Keratinocyte (primary cell): ENCODE results near the gene FAM13A. TPM values are rescaled to one million over a fixed set of nuclear protein-coding genes. Genes with fewer than 3 reads are reported as not detected.

Experiments used
- DNase-seq: peaks from one replicate; pipeline ENCODE4 v3.0.0-alpha.2; 2011; ENCODE audit warnings: low read depth, missing footprints, low spot score
- FAIRE-seq: peaks from 2 replicates; lab custom pipeline; 2011; peaks lifted over from hg19 to GRCh38; lab: Jason Lieb, UNC
- H2AFZ ChIP-seq: 2 replicates; pipeline ENCODE4 v1.6.0; 2012; ENCODE audit warnings: low read length, control low read depth, inconsistent platforms; ENCODE audit not compliant: control insufficient read depth
- H3K27ac ChIP-seq: 2 replicates; pipeline ENCODE4 v1.5.1; 2011; ENCODE audit warnings: low read length; ENCODE audit not compliant: control insufficient read depth, insufficient read depth
- H3K27me3 ChIP-seq: 3 replicates; pipeline ENCODE4 v1.6.0; 2011; ENCODE audit warnings: low read length; ENCODE audit not compliant: control insufficient read depth, insufficient read depth; ENCODE audit errors: extremely low read depth
- H3K36me3 ChIP-seq, 2 experiments: 2 replicates in 1 of 2; 3 replicates in 1 of 2; pipeline ENCODE4 v1.5.1; 2011; ENCODE audit warnings: low read length in 2 of 2, mild to moderate bottlenecking in 1 of 2; ENCODE audit not compliant: control insufficient read depth in 2 of 2, insufficient read depth in 2 of 2; ENCODE audit errors: extremely low read depth in 1 of 2
- H3K4me1 ChIP-seq: 3 replicates; pipeline ENCODE4 v1.5.1; 2011; ENCODE audit warnings: low read length; ENCODE audit not compliant: control insufficient read depth, insufficient read depth; ENCODE audit errors: extremely low read depth
- H3K4me2 ChIP-seq: 3 replicates; pipeline ENCODE4 v1.6.0; 2011; ENCODE audit warnings: low read depth, low read length; ENCODE audit not compliant: control insufficient read depth, insufficient read depth; ENCODE audit errors: extremely low read depth
- H3K4me3 ChIP-seq, 3 experiments: fragments of 200-600 bp in 1 of 3; sonication (generic) in 1 of 3; 2 replicates in 2 of 3; 3 replicates in 1 of 3; pipeline ENCODE4 v1.5.1; 2011 to 2016; ENCODE audit warnings: low read length in 3 of 3, mild to moderate bottlenecking in 3 of 3, control low read depth in 2 of 3, inconsistent platforms in 1 of 3, low read depth in 1 of 3, mixed read lengths in 1 of 3, mixed run types in 1 of 3, moderate library complexity in 1 of 3; ENCODE audit not compliant: control insufficient read depth in 2 of 3, insufficient read depth in 2 of 3; ENCODE audit errors: extremely low read depth in 1 of 3
- H3K79me2 ChIP-seq: 2 replicates; pipeline ENCODE4 v1.6.0; 2012; ENCODE audit warnings: low read length; ENCODE audit not compliant: control insufficient read depth, insufficient read depth
- H3K9ac ChIP-seq: 3 replicates; pipeline ENCODE4 v1.6.0; 2011; ENCODE audit warnings: low read length; ENCODE audit not compliant: control insufficient read depth, insufficient read depth; ENCODE audit errors: extremely low read depth
- H3K9me1 ChIP-seq: 3 replicates; pipeline ENCODE4 v1.6.0; 2011; ENCODE audit warnings: low read length; ENCODE audit not compliant: control insufficient read depth, insufficient read depth; ENCODE audit errors: extremely low read depth
- H3K9me3 ChIP-seq: 2 replicates; pipeline ENCODE4 v1.5.1; 2012; ENCODE audit warnings: low read depth, low read length; ENCODE audit not compliant: control insufficient read depth
- H4K20me1 ChIP-seq: 3 replicates; pipeline ENCODE4 v1.6.0; 2011; ENCODE audit warnings: low read length; ENCODE audit not compliant: control insufficient read depth, insufficient read depth; ENCODE audit errors: extremely low read depth
- EZH2 ChIP-seq: IDR thresholded peaks from one replicate; pipeline ENCODE4 v1.6.1; 2012; ENCODE audit warnings: inconsistent platforms, mild to moderate bottlenecking, low read length, moderate library complexity
- dilution Hi-C: fragments of 300-500 bp; cut with MboI; formaldehyde crosslinking; loops from one replicate; pipeline ENCODE4 v1.7.0; 2020; ENCODE audit warnings: low sequenced_read_pairs; ENCODE audit not compliant: extremely low pct_ligation_motif_present
- polyA plus RNA-seq, 5 experiments: library from polyadenylated mRNA; depleted of rRNA in 3 of 5; stranded (reverse) in 3 of 5; stranded (forward) in 1 of 5; unstranded in 1 of 5; fragments of >200 nt; gene quantifications; 1 replicate in 1 of 5; 2 replicates in 3 of 5; 3 replicates in 1 of 5; pipeline versions ENCODE4 v1.2.1 to v1.2.3, GENCODE V29; 2011 to 2012; ENCODE audit warnings: missing spikeins in 2 of 5, low read depth in 1 of 5, low replicate concordance in 1 of 5
- TF ChIP-seq, protein P1 (sequence below), 3 experiments: IDR thresholded peaks in 1 of 3; conservative IDR thresholded peaks in 1 of 3; optimal IDR thresholded peaks in 1 of 3; 2 replicates in 2 of 3; 3 replicates in 1 of 3; pipeline versions ENCODE3 to v1.5.1; 2011; ENCODE audit warnings: low read length in 3 of 3, mild to moderate bottlenecking in 3 of 3, moderate library complexity in 2 of 3, control low read depth in 1 of 3, inconsistent platforms in 1 of 3; ENCODE audit not compliant: insufficient read depth in 2 of 3; ENCODE audit errors: extremely low read depth in 1 of 3

Gene FAM13A
- polyA plus RNA-seq, 1 donor (not counting 4 experiments of a cell fraction or from before 2014, with no cell fraction given) = 6.0 TPM

GRCh38 chr4:89077761-89078160 lies 20.8 kb upstream of the FAM13A start:
- Histone ChIP-seq H3K9me3 (no peaks in the 10 kb centered on the region), H4K20me1 (no peaks in the 10 kb centered on the region), H3K27ac (no peak overlapping the region), H3K27me3 (no peaks in the 10 kb centered on the region), H3K36me3 (no peaks in the 10 kb centered on the region), H2AFZ (no peak overlapping the region), H3K4me1 (no peaks in the 10 kb centered on the region), H3K4me2 (no peak overlapping the region), H3K9ac (no peak overlapping the region), H3K9me1 (no peaks in the 10 kb centered on the region), H3K79me2 (no peaks in the 10 kb centered on the region), H3K4me3 (no peak overlapping the region)
- FAIRE-seq (no peak), DNase-seq (no peak)
- TF ChIP-seq, protein P1, sequence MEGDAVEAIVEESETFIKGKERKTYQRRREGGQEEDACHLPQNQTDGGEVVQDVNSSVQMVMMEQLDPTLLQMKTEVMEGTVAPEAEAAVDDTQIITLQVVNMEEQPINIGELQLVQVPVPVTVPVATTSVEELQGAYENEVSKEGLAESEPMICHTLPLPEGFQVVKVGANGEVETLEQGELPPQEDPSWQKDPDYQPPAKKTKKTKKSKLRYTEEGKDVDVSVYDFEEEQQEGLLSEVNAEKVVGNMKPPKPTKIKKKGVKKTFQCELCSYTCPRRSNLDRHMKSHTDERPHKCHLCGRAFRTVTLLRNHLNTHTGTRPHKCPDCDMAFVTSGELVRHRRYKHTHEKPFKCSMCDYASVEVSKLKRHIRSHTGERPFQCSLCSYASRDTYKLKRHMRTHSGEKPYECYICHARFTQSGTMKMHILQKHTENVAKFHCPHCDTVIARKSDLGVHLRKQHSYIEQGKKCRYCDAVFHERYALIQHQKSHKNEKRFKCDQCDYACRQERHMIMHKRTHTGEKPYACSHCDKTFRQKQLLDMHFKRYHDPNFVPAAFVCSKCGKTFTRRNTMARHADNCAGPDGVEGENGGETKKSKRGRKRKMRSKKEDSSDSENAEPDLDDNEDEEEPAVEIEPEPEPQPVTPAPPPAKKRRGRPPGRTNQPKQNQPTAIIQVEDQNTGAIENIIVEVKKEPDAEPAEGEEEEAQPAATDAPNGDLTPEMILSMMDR (optimal IDR thresholded peaks at IDR 0.05 in 1 of 3, IDR thresholded peaks at IDR 0.05 in 1 of 3, conservative IDR thresholded peaks at IDR 0.05 in 1 of 3; ENCODE audit: extremely low read depth in 1 of 3, insufficient read depth in 2 of 3, low read length in 3 of 3) = no peak
- no peak for TF ChIP-seq EZH2
- dilution Hi-C loops = no loop called here

DNA sequence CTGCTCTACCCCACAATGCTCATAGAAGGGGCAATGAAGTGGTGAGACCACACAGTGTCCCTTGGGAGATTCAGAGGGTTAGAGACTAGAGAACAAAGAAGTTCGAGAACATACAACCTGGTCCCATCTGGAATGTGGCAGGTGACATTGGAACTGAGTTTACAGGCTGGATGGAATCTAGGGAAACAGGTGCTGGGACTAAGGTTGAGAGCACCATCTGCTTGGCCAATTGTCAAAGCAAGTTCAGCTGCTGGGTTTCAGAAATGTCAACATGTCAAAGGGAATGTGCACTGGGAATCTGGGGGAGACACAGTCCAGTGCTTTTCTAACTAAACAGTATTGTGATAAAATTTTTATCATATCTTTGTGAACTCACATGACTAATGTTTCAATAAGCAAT lies 15.9 kb upstream of the FAM13A start:
- no peaks in the 10 kb centered on the region for H4K20me1 ChIP-seq
- no peak for FAIRE-seq
- no peak for DNase-seq
- peaks cover 7% of the 10 kb centered on the region for H3K4me1 ChIP-seq
- H3K9ac ChIP-seq = no peak overlapping the region
- no peaks in the 10 kb centered on the region for H3K9me3 ChIP-seq
- H3K4me3 ChIP-seq = no peak overlapping the region
- no peak overlapping the region for H2AFZ ChIP-seq
- H3K27ac ChIP-seq = no peak overlapping the region
- dilution Hi-C loops = no loop called here
- H3K27me3 ChIP-seq = no peaks in the 10 kb centered on the region
- H3K9me1 ChIP-seq = no peaks in the 10 kb centered on the region
- H3K4me2 ChIP-seq = no peak overlapping the region
- no peak for TF ChIP-seq EZH2
- TF ChIP-seq, protein P1 (optimal IDR thresholded peaks at IDR 0.05 in 1 of 3, IDR thresholded peaks at IDR 0.05 in 1 of 3, conservative IDR thresholded peaks at IDR 0.05 in 1 of 3; ENCODE audit: extremely low read depth in 1 of 3, insufficient read depth in 2 of 3, low read length in 3 of 3) = no peak
- no peaks in the 10 kb centered on the region for H3K79me2 ChIP-seq
- H3K36me3 ChIP-seq = no peaks in the 10 kb centered on the region
